HG03060 (cell line): ENCODE measurements around the gene SMYD3.

Source experiments
- ATAC-seq: cut with Tn5 transposase; IDR thresholded peaks from one replicate; pipeline ENCODE4 v1.9.1; 2021; ENCODE audit warnings: low read depth, moderate number of reproducible peaks; ENCODE audit not compliant: unreplicated experiment

SMYD3 gene

GRCh38 chr1:246193537-246193936 is 313.5 kb downstream of the SMYD3 start:
- no peak for ATAC-seq

DNA sequence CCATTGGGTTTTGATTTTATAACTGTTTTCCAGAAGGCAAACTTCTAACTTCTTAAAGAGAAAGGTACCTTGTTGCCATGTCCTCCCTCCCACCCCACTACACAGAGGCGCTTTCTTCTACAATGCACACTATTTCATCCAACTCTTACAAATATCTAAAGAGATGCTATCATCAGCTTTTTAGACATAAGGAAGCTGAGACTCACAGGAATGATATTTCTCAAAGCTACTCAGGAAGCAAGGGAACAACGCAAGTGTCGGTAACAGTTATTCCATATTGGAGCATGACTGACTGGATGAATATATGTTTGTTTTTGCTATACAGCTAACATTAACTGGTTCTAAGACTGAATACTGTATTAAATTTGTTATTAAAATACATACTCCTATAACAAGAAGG is 318.0 kb downstream of the SMYD3 start:
- ATAC-seq = no peak

DNA sequence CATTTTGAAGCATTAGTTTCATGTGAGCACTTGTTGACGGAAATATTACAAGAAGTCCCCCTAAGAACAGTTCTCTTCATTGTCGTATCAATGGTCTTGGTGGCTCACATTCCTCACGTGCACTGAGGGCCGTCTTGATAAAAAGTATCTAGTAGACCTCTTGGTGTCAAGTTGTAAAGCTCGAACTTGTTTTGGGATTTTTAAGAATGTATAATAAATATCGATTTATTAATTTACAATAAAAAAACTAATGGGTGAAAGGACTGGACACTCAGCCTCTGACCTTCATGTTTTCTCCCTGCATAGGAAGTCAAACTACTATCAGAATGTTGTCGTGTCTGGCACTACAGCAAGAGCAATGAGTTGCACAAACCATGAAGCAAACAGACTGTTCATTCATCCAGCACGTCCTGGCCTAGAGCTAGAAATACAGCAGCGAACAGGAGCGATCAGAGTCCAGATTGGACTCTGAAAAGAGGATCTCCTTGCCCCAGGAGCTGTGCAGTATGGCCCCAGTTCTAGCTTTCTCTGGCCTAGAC is 319.2 kb downstream of the SMYD3 start:
- ATAC-seq = no peak

GRCh38 chr1:246184503-246184902 is 322.6 kb downstream of the SMYD3 start:
- ATAC-seq = no peak

DNA sequence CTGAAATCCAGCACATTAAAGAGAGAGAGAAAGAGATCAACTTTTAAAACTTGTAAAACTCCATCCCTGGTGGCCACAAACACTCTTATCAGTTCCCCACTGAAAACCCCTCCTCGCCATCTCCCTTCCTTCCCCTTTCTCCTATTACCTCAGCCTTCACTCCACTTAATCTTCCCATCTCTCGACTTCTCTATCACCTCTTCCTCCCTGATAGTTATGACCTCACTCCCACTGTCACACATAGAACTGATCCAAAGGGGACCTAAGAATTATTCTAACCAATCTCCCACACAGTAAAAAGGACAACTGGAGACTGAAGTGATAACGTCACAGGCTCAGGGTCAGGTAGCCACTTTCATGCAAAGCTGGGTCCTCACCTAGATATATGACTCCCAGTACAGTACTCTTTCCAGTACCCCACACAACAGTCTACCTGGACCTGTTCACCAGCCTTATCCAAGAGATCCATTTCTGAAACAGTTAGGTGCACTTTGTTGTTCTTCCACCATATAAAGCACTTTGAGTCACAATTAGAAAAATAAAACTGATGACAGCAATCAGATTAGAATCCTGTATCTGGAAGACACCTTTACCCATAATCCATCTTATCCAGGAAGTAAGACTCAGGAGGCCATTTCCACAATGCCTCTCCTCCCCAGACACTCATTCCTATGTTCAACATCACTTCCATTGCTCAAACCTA is 324.8 kb downstream of the SMYD3 start:
- no peak for ATAC-seq

DNA sequence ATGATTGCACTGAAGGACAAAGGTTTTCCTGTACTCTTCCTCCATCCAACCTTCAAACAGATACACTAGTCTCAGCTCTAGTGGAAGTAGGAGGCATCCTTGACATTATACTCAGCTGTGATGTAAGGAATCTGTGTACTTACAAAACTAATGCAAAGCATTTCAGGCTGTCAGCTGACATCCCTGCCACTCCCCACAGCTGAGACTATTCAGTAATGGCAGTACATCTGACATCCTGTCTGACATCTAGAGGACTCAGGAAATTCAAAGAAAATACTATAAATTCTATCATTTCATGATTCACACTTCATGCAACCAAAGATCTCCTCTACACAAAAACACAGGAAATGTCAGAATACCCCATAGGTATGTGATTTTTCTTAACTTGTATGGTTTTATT is 325.8 kb downstream of the SMYD3 start:
- ATAC-seq = no peak

GRCh38 chr1:246179401-246179800 is 327.7 kb downstream of the SMYD3 start:
- ATAC-seq = no peak

GRCh38 chr1:246178717-246179311 is 328.3 kb downstream of the SMYD3 start:
- ATAC-seq = no peak

DNA sequence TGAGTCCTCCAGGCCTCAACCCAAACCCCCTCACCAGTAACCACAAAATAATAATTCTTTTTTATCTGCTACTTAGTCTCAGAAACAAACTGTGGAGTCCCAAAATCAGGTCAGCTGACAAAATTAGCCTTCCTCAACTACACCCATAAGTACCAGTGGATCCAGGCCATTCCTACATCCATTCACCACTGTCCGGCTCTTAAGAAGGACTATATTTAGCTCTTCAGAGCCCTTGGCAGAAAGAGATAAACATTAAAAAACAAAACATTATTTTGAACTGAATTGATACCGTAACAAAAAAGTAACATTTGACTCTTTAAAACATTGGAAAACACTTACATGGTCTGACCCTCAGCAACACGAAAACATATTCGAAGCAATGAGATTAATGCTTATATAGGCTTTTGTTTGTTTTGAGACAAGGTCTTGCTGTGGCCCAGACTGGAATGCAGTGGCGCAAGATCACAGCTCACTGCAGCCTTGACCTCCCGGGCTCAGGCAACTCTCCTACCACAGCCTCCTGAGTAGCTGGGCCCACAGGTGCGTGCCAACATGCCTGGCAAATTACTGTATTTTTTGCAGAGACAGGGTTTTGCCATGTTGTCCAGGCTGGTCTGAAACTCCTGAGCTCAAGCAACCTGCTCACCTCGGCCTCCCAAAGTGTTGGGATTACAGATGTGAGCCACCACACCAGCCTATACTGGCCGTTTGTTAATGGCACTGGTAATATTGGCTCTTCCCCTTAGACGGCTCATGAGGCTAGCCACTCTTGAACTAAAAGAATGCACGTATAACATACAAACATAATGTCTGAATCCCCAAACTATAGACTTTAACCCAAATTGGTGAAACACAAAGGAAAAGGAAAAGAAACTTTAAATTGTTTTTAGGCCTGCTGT is 330.7 kb downstream of the SMYD3 start:
- no peak for ATAC-seq

- no peak for ATAC-seq
These were observed 336.4 kb downstream of the SMYD3 start for GRCh38 chr1:246170574-246171261.

GRCh38 chr1:246169486-246169885 is 337.6 kb downstream of the SMYD3 start:
- ATAC-seq = no peak

- no peak for ATAC-seq
These were observed 338.1 kb downstream of the SMYD3 start for GRCh38 chr1:246169019-246169418.

- no peak for ATAC-seq
These were observed 340.2 kb downstream of the SMYD3 start for GRCh38 chr1:246166841-246167240.

GRCh38 chr1:246165826-246166709 is 341.0 kb downstream of the SMYD3 start:
- ATAC-seq = no peak

DNA sequence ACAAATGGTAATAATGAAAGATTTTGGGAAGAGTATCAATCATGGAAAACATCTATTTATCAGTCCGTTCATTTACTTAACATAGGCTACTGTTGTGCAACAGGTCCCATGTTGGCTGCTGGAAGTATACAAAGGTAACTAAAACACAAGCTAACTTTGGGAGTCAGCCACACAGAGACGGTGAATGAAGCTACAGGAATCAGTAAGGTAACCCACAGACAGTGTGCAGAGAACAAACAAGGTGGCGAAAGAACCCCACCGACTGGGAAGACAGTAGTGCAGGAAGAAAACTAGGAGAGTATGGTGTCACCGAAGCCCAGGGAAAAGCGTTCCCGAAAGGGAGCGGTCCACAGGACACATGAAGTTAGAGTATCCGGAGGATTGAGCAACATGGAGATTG is 342.3 kb downstream of the SMYD3 start:
- ATAC-seq = no peak

GRCh38 chr1:246162560-246162959 is 344.5 kb downstream of the SMYD3 start:
- ATAC-seq = no peak

GRCh38 chr1:246161626-246162025 is 345.5 kb downstream of the SMYD3 start:
- ATAC-seq = no peak

DNA sequence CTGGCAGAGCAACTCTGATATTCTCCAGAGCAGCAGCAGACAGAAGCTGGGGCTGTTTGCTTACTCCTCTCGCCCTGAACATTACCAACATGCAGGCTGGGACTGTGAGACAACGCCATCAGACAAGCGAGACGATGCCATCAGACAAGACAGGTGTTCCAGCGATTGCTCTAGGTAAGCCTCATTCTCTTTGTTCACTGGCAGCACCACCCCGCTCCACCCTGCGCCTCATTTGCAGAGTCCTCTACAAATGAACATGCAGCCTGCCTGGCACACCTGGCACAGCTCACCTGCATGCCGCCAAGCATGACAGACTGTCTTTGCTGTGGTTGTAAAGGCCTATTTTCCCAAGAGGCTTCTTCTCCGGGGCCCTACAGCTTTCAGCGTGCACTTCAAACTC is 346.2 kb downstream of the SMYD3 start:
- no peak for ATAC-seq

DNA sequence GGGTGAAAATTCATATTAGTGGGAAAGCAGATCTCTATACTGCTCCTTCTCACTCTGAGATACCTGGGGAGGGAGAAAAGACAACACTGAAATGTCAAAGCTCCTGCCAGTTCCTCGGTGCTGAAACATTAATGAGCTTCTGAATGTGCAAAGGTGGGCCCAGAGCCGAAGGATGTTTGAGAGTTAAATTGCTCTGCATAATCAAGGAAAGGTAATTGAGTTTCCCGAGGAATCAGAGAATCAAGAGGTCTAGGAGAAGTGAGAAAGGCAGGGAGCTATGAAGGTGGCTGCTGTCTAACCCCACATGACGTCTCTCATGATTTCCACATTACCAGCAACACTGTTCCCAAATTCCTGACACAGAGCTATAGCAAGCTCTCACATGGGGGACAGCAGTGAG is 346.7 kb downstream of the SMYD3 start:
- ATAC-seq = no peak
